GM12801 (cell line): ENCODE measurements around the gene MPPE1.

Experiments used
- CTCF ChIP-seq: IDR thresholded peaks from one replicate; pipeline ENCODE4 v1.5.1; 2011; ENCODE audit warnings: control low read depth; ENCODE audit not compliant: insufficient read length; ENCODE audit errors: extremely low read depth

Gene MPPE1

GRCh38 chr18:11897781-11898180 is 10.3 kb downstream of the MPPE1 start:
- TF ChIP-seq CTCF = no peak

- TF ChIP-seq CTCF = no peak
These were observed 16.4 kb downstream of the MPPE1 start for GRCh38 chr18:11891737-11892136.

GRCh38 chr18:11889284-11889683 is 18.8 kb downstream of the MPPE1 start:
- no peak for TF ChIP-seq CTCF

GRCh38 chr18:11888726-11889125 is 19.4 kb downstream of the MPPE1 start:
- TF ChIP-seq CTCF = no peak

GRCh38 chr18:11887328-11888128 is 20.6 kb downstream of the MPPE1 start:
- TF ChIP-seq CTCF = no peak

- no peak for TF ChIP-seq CTCF
These were observed 21.5 kb downstream of the MPPE1 start for GRCh38 chr18:11886577-11887110.

GRCh38 chr18:11885278-11885947 is 22.7 kb downstream of the MPPE1 start:
- TF ChIP-seq CTCF = no peak
